Activated CD4-positive, CD25-positive, alpha-beta regulatory T cell (primary cell): ENCODE results near the gene UBTD2.
"Not testable (repeated sequence)": the region's sequence is repeated elsewhere in the genome, so short reads cannot be mapped to it uniquely, and the experiment has no call there.

ENCODE experiments used
- DNase-seq, 4 experiments: peaks; one replicate each; lab custom pipeline; 2025; lab: John Stamatoyannopoulos, UW

The UBTD2 gene

DNA sequence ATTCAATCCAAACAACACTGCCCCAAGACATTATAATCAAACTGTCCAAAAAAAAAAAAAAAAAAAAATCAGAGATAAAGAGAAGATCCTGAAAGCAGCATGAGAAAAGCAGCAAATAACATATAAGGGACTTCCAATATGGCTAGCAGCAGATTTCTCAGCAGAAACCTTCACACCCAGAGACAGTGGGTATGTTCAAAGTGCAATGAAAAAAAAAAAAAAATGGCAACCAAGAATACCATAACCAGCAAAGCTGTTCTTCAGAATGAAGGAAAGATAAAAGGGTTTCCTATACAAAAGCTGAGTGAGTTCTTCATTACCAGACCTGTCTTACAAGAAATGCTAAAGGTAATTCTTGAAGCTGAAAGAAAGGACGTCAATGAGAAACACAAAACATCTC is 32.1 kb downstream of the UBTD2 start:
- no peak for DNase-seq

GRCh38 chr5:172248637-172249036 is 34.9 kb downstream of the UBTD2 start:
- DNase-seq, result no peak

GRCh38 chr5:172245703-172246125 is 37.9 kb downstream of the UBTD2 start:
- DNase-seq, result no peak

DNA sequence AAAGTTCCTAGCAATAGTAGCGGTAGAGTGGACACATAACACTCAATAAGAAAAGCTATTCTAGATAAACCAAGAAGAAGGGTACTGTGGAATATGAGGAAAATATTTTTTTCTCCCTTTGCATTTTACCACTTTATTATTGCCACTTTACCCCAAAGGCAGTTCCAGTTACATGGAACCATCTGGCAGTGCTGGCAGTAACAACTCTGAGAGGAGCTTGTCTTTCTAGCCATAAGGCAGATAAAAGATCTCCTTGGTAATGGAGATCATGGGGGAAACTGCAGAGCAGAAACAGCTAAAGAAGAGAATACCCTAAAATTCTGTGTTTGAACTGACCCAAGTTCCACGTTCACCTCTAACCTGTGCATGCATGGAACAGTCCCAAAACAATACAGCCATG is 38.5 kb downstream of the UBTD2 start:
- DNase-seq, result no peak

DNA sequence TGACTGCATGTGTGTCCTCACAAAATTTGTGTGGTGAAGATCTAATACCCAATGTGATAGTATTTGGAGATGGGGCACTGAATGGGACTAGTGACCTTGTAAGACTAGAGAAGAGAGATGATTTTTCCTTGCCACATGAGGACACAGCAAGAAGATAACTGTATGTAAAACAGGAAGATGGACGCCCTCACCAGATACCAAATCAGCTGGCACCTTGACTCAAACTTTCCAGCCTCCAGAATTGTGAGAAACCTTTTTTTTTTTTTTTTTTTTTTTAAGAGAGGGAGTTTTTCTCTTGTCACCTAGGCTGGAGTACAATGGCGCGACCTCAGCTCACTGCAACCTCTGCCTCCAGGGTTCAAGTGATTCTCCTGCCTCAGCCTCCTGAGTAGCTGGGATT is 40.3 kb downstream of the UBTD2 start:
- DNase-seq, result no peak

GRCh38 chr5:172238334-172238733 is 45.2 kb downstream of the UBTD2 start:
- DNase-seq, result no peak

GRCh38 chr5:172235827-172236736 is 47.5 kb downstream of the UBTD2 start:
- DNase-seq, result no peak

DNA sequence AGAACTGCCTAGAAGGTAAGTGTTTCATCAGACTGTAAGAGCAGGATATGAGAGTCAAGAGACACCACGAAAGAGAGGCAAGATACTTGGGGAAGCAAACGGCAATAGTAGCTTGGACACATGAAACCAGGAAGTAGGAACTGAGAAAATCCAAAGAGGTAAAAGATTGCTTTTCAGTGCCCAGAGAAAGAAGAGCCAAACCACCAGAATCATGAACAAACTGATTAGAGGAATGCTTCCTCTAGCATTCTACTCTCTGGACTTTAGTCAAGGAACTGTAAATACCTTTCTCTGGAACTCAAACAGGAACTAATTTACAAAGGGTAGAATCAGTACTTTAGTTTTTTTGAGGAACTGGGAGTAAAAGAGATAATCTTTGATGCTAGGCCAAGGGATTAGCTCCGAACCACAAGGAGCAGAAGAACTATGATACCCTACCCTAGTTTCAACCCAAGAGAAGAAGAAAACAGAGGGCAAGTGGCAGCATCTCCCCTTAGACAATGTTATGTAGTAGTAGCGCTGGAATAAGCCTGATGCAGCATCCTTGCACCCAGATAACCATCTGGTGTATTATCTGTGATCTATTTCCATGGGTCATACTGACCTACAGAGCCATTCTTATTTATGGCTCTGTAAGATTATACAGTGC is 48.3 kb downstream of the UBTD2 start:
- DNase-seq, result no peak

DNA sequence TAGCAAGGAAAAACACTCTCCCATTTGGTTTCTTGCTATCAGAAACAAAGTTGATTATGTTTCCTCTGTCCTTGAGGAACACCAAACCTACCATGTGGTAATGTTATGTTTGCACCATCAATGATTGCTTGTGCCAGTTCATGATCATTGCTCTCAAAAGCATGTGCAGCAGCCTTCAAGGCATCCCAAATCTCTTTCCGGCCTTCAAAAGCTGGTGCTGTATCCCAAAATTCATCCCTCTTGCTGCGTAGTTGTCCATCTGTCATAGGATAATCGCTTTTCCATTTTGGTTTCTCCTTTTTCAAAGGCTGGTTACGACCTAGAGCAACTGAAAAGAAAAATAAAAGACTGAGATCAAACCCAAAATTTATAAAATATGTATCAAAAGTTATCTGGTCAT is 49.5 kb downstream of the UBTD2 start:
- DNase-seq, result no peak

GRCh38 chr5:172229904-172230303 is 53.7 kb downstream of the UBTD2 start:
- DNase-seq, result no peak

- DNase-seq, result no peak
These were observed 58.6 kb downstream of the UBTD2 start for GRCh38 chr5:172224996-172225395.

DNA sequence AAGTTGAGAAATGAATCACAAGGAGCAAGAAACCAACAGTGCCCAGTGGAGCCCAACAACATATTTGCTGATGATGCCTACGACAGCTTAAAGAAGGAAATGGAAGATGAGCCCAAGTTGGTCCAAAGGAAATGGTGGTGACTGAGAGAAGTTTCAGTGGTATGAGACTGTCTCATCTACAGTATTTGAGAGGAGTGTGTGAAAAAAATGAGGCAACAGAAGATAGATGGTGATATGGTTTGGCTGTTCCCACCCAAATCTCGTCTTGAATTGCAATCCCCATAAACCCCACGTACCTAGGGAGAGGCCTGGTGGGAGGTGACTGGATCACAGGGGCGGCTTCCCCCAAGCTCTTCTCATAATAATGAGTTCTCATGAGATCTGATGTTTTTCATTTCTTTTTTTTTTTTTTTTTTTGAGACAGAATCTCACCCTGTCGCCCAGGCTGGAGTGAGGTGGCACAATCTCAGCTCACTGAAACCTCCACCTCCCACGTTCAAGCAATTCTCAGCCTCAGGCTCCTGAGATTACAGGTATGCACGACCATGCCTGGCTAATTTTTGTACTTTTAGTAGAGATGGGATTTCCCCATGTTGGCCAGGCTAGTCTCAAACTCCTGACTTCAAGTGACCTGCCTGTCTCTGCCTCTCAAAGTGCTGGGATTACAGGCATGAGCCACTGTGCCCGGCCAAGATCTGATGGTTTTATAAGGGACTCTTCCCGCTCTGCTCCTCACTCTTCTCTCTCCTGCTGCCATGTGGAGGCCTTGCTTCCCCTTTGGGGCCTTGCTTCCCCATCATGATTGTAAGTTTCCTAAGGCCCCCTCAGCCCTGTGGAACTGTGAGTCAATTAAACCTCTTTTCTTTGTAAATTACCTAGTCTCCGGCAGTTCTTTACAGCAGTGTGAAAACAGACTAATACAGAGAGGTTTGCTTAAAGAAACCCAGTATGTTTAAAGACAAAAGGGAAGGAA is 59.4 kb downstream of the UBTD2 start:
- DNase-seq, result no peak

GRCh38 chr5:172219296-172219695 is 64.3 kb downstream of the UBTD2 start:
- DNase-seq, result no peak

- DNase-seq, result no peak
These were observed 67.2 kb downstream of the UBTD2 start for GRCh38 chr5:172216345-172216744.

DNA sequence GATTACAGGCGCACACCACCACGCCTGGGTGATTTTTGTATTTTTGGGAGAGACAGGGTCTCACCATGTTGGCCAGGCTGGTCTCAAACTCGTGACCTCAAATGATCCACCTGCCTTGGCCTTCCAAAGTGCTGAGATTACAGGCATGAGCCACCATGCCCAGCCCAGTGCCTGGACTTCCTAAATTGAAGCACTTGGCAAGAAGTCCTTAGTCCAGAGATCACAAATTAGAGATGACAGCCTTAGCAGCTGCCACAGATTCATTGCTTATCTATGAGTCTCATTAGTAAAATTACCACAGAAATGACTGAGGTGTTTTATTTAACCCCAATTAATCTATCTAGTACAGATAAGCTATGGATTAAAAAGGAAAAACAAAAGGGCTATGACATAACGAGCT is 70.4 kb downstream of the UBTD2 start:
- no peak for DNase-seq

GRCh38 chr5:172211676-172212075 is 71.9 kb downstream of the UBTD2 start:
- DNase-seq, result no peak

- no peak for DNase-seq
These were observed 73.8 kb downstream of the UBTD2 start for GRCh38 chr5:172209714-172210113.

GRCh38 chr5:172207511-172207910 is 76.1 kb downstream of the UBTD2 start:
- no peak for DNase-seq

- not testable (repeated sequence) for DNase-seq
These were observed 77.6 kb downstream of the UBTD2 start for GRCh38 chr5:172205984-172206383.

- DNase-seq, result no peak
These were observed 83.1 kb downstream of the UBTD2 start for GRCh38 chr5:172200476-172200875.

GRCh38 chr5:172199446-172199845 is 84.1 kb downstream of the UBTD2 start:
- DNase-seq, result no peak

GRCh38 chr5:172197775-172198174 is 85.8 kb downstream of the UBTD2 start:
- DNase-seq, result not testable (repeated sequence)
